HepG2 (cell line): ENCODE data around the gene TMEM225B. TPM values are rescaled to one million over a fixed set of nuclear protein-coding genes. Genes with fewer than 3 reads are reported as not detected.

ENCODE experiments used
- FOSL1 ChIP-seq: sonication (generic); formaldehyde crosslinking; IDR thresholded peaks from 2 replicates; pipeline ENCODE4 v1.9.0; 2021; ENCODE audit warnings: missing genetic modification reagents, borderline replicate concordance
- MXD4 ChIP-seq: IDR thresholded peaks from 2 replicates; pipeline ENCODE4 v1.6.1; 2016; ENCODE audit warnings: mild to moderate bottlenecking, missing biosample characterization, missing genetic modification reagents
- NBN ChIP-seq: fragments of 450-650 bp; conservative IDR thresholded peaks from 2 replicates; pipeline ENCODE4 v1.6.1; 2017
- PHB2 ChIP-seq: fragments of 450-650 bp; IDR thresholded peaks from 2 replicates; pipeline ENCODE4 v1.6.1; 2018; ENCODE audit not compliant: partially characterized antibody
- RFX5 ChIP-seq: IDR thresholded peaks from 2 replicates; pipeline ENCODE4 v1.6.1; 2011; ENCODE audit warnings: low read depth, low read length, improper control_type of control experiment
- SATB2 ChIP-seq: sonication (generic); formaldehyde crosslinking; IDR thresholded peaks from 2 replicates; pipeline ENCODE4 v1.5.0; 2020; ENCODE audit warnings: missing genetic modification reagents
- SCMH1 ChIP-seq: sonication (generic); formaldehyde crosslinking; IDR thresholded peaks from 2 replicates; pipeline ENCODE4 v1.9.0; 2021; ENCODE audit warnings: missing genetic modification reagents, mild to moderate bottlenecking, borderline replicate concordance
- TSC22D2 ChIP-seq: sonication (generic); formaldehyde crosslinking; IDR thresholded peaks from 2 replicates; pipeline ENCODE4 v1.5.1; 2020; ENCODE audit warnings: missing genetic modification reagents, mild to moderate bottlenecking, borderline replicate concordance
- ZFYVE20 ChIP-seq: sonication (generic); formaldehyde crosslinking; IDR thresholded peaks from 2 replicates; pipeline ENCODE4 v1.8.0; 2023; ENCODE audit warnings: low read depth, mild to moderate bottlenecking, moderate library complexity, missing genetic modification reagents, borderline replicate concordance
- ZNF326 ChIP-seq: sonication (generic); formaldehyde crosslinking; IDR thresholded peaks from 2 replicates; pipeline ENCODE4 v1.4.0; 2020; ENCODE audit warnings: missing genetic modification reagents, borderline replicate concordance
- ZNF564 ChIP-seq: sonication (generic); formaldehyde crosslinking; IDR thresholded peaks from 2 replicates; pipeline ENCODE4 v1.8.1; 2023; ENCODE audit warnings: mild to moderate bottlenecking, missing genetic modification reagents
- polyA plus RNA-seq, 8 experiments: library from polyadenylated mRNA; depleted of rRNA in 3 of 8; stranded (reverse) in 7 of 8; unstranded in 1 of 8; fragments of >200 nt; fragmentation: Illumina TruSeq in 4 of 8; extraction: Trizol in 4 of 8; gene quantifications; 2 replicates each; pipeline versions ENCODE4 v1.2.1 to v1.2.3, GENCODE V29; 2011 to 2016; ENCODE audit warnings: low read depth in 4 of 8, missing spikeins in 1 of 8, mixed read lengths in 1 of 8; ENCODE audit not compliant: insufficient read depth in 1 of 8
- total RNA-seq, 5 experiments: library from RNA; depleted of rRNA; stranded (reverse); fragments of >200 nt; fragmentation: Illumina TruSeq; extraction: Trizol; gene quantifications; 2 replicates each; pipeline ENCODE4 v1.2.3, GENCODE V29; 2016; ENCODE audit warnings: low read depth in 1 of 5
- TF ChIP-seq, protein P1 (sequence below): sonication (generic); formaldehyde crosslinking; IDR thresholded peaks from 2 replicates; pipeline ENCODE4 v1.4.0; 2020; ENCODE audit warnings: missing genetic modification reagents
- TF ChIP-seq, protein P2 (sequence below), 2 experiments: sonication (generic) in 1 of 2; formaldehyde crosslinking in 1 of 2; IDR thresholded peaks; 2 replicates each; pipeline versions ENCODE4 v1.6.1 to v1.9.0; 2014 to 2022; ENCODE audit warnings: antibody characterized with exemption in 1 of 2, borderline replicate concordance in 1 of 2, inconsistent platforms in 1 of 2, low read depth in 1 of 2, missing genetic modification reagents in 1 of 2
- TF ChIP-seq, protein P3 (sequence below): sonication (generic); formaldehyde crosslinking; IDR thresholded peaks from 2 replicates; pipeline ENCODE4 v1.5.1; 2020; ENCODE audit warnings: mild to moderate bottlenecking, missing genetic modification reagents, borderline replicate concordance

The TMEM225B gene
- total and polyA plus RNA-seq, 2 of the 13 experiments (the other 11 are each of a cell fraction or from before 2014, with no cell fraction given) = 0.78 to 0.95 TPM

DNA sequence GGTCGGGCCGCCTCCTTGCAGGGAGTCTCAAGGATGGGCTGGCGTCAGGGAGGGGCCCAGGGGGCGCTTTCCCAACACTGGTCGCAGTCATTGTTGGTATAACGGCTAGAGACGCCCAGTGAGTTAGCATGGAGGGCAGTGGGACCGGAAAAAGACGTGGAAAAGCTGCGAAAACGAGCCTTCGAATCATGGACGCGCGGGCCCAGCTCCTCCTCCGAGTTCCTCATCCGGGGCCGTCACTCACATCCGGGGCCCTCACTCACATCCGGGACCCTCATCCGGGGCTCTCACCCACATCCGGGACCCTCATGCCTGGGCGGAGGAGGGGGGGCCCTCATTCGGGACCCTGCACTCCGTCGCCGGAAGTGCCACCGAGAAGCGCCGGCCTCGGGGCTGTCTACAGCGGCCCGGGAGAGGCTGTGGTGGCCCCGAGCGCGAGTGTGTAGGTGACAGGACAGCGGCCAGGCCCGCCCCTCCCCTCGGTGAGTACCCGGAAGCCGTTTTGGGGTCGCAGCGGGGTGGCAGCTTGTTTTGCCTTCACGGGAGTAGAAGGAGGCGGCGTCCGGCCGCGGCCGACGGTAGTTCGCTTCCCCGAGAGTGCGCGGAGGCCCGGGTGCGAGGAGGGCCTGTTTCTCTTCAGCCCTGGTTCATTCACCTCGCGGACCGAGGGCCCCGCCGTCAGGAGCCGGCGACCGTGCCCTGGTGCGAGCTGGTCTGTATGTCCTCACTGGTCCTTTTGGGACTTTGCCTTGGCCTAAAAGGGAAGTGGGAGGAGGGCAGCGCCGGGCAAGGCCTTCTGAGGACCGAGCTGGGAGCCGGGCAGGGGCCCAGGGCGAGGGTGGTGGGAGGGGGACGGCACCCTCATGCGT, 39.5 kb upstream of the TMEM225B start, which contains the start of gene ZNF655 (continued):
- TF ChIP-seq FOSL1 (CRISPR knock-in tag) = no peak
- TF ChIP-seq PHB2 = no peak
- no peak for TF ChIP-seq ZNF326 (CRISPR knock-in tag)
- TF ChIP-seq ZNF564 (CRISPR knock-in tag) = no peak
- TF ChIP-seq ZFYVE20 (CRISPR knock-in tag) = 0 out of 2 replicates have a peak, but pooled peaks have one; percentile 43
- peak; percentile 65; the same call in 1 of the 2 replicates for TF ChIP-seq TSC22D2 (CRISPR knock-in tag)
- no peak for TF ChIP-seq RFX5
- TF ChIP-seq, protein P1, sequence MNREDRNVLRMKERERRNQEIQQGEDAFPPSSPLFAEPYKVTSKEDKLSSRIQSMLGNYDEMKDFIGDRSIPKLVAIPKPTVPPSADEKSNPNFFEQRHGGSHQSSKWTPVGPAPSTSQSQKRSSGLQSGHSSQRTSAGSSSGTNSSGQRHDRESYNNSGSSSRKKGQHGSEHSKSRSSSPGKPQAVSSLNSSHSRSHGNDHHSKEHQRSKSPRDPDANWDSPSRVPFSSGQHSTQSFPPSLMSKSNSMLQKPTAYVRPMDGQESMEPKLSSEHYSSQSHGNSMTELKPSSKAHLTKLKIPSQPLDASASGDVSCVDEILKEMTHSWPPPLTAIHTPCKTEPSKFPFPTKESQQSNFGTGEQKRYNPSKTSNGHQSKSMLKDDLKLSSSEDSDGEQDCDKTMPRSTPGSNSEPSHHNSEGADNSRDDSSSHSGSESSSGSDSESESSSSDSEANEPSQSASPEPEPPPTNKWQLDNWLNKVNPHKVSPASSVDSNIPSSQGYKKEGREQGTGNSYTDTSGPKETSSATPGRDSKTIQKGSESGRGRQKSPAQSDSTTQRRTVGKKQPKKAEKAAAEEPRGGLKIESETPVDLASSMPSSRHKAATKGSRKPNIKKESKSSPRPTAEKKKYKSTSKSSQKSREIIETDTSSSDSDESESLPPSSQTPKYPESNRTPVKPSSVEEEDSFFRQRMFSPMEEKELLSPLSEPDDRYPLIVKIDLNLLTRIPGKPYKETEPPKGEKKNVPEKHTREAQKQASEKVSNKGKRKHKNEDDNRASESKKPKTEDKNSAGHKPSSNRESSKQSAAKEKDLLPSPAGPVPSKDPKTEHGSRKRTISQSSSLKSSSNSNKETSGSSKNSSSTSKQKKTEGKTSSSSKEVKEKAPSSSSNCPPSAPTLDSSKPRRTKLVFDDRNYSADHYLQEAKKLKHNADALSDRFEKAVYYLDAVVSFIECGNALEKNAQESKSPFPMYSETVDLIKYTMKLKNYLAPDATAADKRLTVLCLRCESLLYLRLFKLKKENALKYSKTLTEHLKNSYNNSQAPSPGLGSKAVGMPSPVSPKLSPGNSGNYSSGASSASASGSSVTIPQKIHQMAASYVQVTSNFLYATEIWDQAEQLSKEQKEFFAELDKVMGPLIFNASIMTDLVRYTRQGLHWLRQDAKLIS (CRISPR knock-in tag) = 0 out of 2 replicates have a peak, but pooled peaks have one; percentile 47
- no peak for TF ChIP-seq NBN
- TF ChIP-seq SCMH1 (CRISPR knock-in tag) = no peak
- no peak; the same call in none of the 2 replicates for TF ChIP-seq MXD4 (CRISPR knock-in tag)
- TF ChIP-seq, protein P2, sequence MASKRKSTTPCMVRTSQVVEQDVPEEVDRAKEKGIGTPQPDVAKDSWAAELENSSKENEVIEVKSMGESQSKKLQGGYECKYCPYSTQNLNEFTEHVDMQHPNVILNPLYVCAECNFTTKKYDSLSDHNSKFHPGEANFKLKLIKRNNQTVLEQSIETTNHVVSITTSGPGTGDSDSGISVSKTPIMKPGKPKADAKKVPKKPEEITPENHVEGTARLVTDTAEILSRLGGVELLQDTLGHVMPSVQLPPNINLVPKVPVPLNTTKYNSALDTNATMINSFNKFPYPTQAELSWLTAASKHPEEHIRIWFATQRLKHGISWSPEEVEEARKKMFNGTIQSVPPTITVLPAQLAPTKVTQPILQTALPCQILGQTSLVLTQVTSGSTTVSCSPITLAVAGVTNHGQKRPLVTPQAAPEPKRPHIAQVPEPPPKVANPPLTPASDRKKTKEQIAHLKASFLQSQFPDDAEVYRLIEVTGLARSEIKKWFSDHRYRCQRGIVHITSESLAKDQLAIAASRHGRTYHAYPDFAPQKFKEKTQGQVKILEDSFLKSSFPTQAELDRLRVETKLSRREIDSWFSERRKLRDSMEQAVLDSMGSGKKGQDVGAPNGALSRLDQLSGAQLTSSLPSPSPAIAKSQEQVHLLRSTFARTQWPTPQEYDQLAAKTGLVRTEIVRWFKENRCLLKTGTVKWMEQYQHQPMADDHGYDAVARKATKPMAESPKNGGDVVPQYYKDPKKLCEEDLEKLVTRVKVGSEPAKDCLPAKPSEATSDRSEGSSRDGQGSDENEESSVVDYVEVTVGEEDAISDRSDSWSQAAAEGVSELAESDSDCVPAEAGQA (IDR thresholded peaks at IDR 0.05; ENCODE audit: low read depth) = no peak
- TF ChIP-seq, protein P2 (CRISPR knock-in tag; IDR thresholded peaks at IDR 0.05; ENCODE audit: borderline replicate concordance) = no peak
- TF ChIP-seq SATB2 = no peak
- TF ChIP-seq, protein P3, sequence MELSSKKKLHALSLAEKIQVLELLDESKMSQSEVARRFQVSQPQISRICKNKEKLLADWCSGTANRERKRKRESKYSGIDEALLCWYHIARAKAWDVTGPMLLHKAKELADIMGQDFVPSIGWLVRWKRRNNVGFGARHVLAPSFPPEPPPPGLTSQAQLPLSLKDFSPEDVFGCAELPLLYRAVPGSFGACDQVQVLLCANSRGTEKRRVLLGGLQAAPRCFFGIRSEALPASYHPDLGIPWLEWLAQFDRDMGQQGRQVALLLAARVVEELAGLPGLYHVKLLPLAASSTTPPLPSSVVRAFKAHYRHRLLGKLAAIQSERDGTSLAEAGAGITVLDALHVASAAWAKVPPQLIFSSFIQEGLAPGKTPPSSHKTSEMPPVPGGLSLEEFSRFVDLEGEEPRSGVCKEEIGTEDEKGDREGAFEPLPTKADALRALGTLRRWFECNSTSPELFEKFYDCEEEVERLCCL (CRISPR knock-in tag) = no peak
